ENCODE data around the gene RRP15. TPM values are rescaled to one million over a fixed set of nuclear protein-coding genes. Genes with fewer than 3 reads are reported as not detected.

Gene RRP15
- total and polyA plus RNA-seq, 2 of the 13 experiments (the other 11 are each of a cell fraction or from before 2014, with no cell fraction given) = 2.1 to 37.5 TPM

DNA sequence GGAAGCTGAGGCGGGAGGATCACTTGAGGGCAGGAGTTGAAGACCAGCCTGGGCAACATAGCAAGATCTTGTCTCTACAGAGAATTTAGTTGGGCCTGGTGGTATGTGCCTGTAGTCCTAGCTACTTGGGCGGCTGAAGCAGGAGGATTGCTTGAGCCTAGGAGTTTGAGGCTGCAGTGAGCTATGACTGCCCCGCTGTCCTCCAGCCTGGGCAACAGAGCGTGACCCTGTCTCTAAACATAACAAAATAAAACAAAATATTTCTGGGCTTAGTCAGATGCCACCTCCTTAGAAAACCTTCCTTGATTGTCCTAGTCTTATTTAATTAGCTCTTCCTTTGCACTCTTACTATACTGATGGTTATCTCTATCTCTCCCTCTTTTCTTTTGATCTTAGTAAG, 68.6 kb downstream of the RRP15 start:
- no peak for ATAC-seq
- no peaks in the 10 kb centered on the region for H3K4me1 ChIP-seq (ENCODE audit: insufficient read depth, low read length)
- H3K4me2 ChIP-seq (ENCODE audit: low read depth, low read length) = no peak overlapping the region
- no peak overlapping the region for H3K27ac ChIP-seq (ENCODE audit: extremely low read length, insufficient read depth, low read length)
- in situ Hi-C loops (cut with HindIII; ENCODE audit: extremely low pct_ligation_motif_present, low pct_unique_long_range_greater_than_20kb) = loop anchor here (25.0 kb wide), 1 partner anchor 959 kb away; no protein-coding TSS in a partner anchor
- H2AFZ ChIP-seq (ENCODE audit: low read length) = no peak overlapping the region
- no TSS peak for BruUV-seq (replicated peaks)
- ChIA-PET CTCF (ENCODE audit: low intra/inter-chr PET ratio, low total read pairs) (no interaction called here), POLR2A (no interaction called here)
- no peak overlapping the region for H3K9ac ChIP-seq (ENCODE audit: insufficient read depth, low read depth, low read length)
- no peaks in the 10 kb centered on the region for H4K20me1 ChIP-seq (ENCODE audit: insufficient read depth, low read length)
- H3K9me3 ChIP-seq (ENCODE audit: low read length) = no peaks in the 10 kb centered on the region
- no peak for FAIRE-seq
- H3K36me3 ChIP-seq (replicated peaks in 1 of 2; ENCODE audit: control insufficient read depth in 1 of 2, insufficient read depth in 2 of 2, low read length in 2 of 2) = no peaks in the 10 kb centered on the region
- DNase-seq (ENCODE audit: low spot score) = no peak
- 66% methylated on average over 4 of the region's 4 CpGs for WGBS (ENCODE audit: low lambda C conversion rate)
- no peaks in the 10 kb centered on the region for H3K79me2 ChIP-seq (ENCODE audit: insufficient read depth, low read length)
- H3K27me3 ChIP-seq (ENCODE audit: control insufficient read depth in 1 of 2, insufficient read depth in 2 of 2, low read length in 2 of 2) = 0 out of 5 replicates have a peak, but pooled peaks cover 0 to 2% of the 10 kb centered on the region in 2 experiments
- no peak overlapping the region for H3K4me3 ChIP-seq (replicated peaks in 1 of 3; ENCODE audit: insufficient read depth in 1 of 3, low read depth in 2 of 3, low read length in 3 of 3)
- TF ChIP-seq CC2D1A (CRISPR knock-in tag; IDR thresholded peaks at IDR 0.05) (no peak), ZNF766 (CRISPR knock-in tag; IDR thresholded peaks at IDR 0.05; ENCODE audit: borderline replicate concordance) (no peak), ZNF788 (CRISPR knock-in tag; IDR thresholded peaks at IDR 0.05; ENCODE audit: borderline replicate concordance) (no peak), ZNF33A (CRISPR knock-in tag; IDR thresholded peaks at IDR 0.05; ENCODE audit: borderline replicate concordance) (no peak), RAD51 (IDR thresholded peaks at IDR 0.05; ENCODE audit: borderline replicate concordance) (no peak), HDAC6 (IDR thresholded peaks at IDR 0.05; ENCODE audit: low read depth, low read length) (no peak), ZBTB21 (CRISPR knock-in tag; IDR thresholded peaks at IDR 0.05) (no peak), ZFX (CRISPR knock-in tag; IDR thresholded peaks at IDR 0.05; ENCODE audit: low read depth) (no peak), NFKBIZ (CRISPR knock-in tag; IDR thresholded peaks at IDR 0.05) (no peak), ZNF549 (CRISPR knock-in tag; IDR thresholded peaks at IDR 0.05) (no peak), FOXO1 (CRISPR knock-in tag; IDR thresholded peaks at IDR 0.05) (no peak), ZNF160 (CRISPR knock-in tag; IDR thresholded peaks at IDR 0.05) (no peak), SOX5 (CRISPR knock-in tag; IDR thresholded peaks at IDR 0.05; ENCODE audit: borderline replicate concordance) (no peak)
- TF ChIP-seq, protein P1, sequence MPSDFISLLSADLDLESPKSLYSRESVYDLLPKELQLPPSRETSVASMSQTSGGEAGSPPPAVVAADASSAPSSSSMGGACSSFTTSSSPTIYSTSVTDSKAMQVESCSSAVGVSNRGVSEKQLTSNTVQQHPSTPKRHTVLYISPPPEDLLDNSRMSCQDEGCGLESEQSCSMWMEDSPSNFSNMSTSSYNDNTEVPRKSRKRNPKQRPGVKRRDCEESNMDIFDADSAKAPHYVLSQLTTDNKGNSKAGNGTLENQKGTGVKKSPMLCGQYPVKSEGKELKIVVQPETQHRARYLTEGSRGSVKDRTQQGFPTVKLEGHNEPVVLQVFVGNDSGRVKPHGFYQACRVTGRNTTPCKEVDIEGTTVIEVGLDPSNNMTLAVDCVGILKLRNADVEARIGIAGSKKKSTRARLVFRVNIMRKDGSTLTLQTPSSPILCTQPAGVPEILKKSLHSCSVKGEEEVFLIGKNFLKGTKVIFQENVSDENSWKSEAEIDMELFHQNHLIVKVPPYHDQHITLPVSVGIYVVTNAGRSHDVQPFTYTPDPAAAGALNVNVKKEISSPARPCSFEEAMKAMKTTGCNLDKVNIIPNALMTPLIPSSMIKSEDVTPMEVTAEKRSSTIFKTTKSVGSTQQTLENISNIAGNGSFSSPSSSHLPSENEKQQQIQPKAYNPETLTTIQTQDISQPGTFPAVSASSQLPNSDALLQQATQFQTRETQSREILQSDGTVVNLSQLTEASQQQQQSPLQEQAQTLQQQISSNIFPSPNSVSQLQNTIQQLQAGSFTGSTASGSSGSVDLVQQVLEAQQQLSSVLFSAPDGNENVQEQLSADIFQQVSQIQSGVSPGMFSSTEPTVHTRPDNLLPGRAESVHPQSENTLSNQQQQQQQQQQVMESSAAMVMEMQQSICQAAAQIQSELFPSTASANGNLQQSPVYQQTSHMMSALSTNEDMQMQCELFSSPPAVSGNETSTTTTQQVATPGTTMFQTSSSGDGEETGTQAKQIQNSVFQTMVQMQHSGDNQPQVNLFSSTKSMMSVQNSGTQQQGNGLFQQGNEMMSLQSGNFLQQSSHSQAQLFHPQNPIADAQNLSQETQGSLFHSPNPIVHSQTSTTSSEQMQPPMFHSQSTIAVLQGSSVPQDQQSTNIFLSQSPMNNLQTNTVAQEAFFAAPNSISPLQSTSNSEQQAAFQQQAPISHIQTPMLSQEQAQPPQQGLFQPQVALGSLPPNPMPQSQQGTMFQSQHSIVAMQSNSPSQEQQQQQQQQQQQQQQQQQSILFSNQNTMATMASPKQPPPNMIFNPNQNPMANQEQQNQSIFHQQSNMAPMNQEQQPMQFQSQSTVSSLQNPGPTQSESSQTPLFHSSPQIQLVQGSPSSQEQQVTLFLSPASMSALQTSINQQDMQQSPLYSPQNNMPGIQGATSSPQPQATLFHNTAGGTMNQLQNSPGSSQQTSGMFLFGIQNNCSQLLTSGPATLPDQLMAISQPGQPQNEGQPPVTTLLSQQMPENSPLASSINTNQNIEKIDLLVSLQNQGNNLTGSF (CRISPR knock-in tag; IDR thresholded peaks at IDR 0.05) = no peak
- TF ChIP-seq, protein P2, sequence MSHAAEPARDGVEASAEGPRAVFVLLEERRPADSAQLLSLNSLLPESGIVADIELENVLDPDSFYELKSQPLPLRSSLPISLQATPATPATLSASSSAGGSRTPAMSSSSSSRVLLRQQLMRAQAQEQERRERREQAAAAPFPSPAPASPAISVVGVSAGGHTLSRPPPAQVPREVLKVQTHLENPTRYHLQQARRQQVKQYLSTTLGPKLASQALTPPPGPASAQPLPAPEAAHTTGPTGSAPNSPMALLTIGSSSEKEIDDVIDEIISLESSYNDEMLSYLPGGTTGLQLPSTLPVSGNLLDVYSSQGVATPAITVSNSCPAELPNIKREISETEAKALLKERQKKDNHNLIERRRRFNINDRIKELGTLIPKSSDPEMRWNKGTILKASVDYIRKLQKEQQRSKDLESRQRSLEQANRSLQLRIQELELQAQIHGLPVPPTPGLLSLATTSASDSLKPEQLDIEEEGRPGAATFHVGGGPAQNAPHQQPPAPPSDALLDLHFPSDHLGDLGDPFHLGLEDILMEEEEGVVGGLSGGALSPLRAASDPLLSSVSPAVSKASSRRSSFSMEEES (CRISPR knock-in tag; IDR thresholded peaks at IDR 0.05) = no peak
- TF ChIP-seq, protein P3, sequence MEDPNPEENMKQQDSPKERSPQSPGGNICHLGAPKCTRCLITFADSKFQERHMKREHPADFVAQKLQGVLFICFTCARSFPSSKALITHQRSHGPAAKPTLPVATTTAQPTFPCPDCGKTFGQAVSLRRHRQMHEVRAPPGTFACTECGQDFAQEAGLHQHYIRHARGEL (CRISPR knock-in tag; IDR thresholded peaks at IDR 0.05) = no peak
- intact Hi-C loops (cut with micrococcal nuclease; ENCODE audit: unreplicated experiment) = no loop called here

Measured in HepG2 (cell line).